ENCODE data around the gene NTM.

NTM gene

DNA sequence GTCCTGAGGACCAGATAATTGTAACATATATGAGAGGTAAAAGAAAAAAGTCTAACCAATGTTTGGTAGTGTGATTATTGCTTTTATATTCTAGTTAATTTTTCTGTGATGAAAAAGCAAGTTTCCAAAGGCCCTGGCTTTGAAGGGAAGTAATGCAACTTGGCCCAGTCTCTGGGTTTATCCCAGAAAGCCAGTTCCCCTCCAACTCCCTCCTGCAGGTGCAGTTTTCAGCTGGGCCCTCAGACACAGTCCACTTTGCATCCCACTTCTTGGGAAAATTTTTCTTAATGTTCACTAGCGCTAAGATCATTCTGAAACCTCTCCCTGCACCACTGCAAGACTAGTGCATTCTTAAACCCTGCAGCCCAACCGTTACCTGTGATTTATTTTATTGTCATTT is 586.8 kb downstream of the NTM start:
- Mint-ChIP-seq H3K9me3 (peaks cover 5% of the 10 kb centered on the region), H3K36me3 (no peaks in the 10 kb centered on the region), H3K27me3 (no peaks in the 10 kb centered on the region), H3K4me3 (no peak overlapping the region), H3K27ac (no peak overlapping the region), H3K4me1 (no peaks in the 10 kb centered on the region)

DNA sequence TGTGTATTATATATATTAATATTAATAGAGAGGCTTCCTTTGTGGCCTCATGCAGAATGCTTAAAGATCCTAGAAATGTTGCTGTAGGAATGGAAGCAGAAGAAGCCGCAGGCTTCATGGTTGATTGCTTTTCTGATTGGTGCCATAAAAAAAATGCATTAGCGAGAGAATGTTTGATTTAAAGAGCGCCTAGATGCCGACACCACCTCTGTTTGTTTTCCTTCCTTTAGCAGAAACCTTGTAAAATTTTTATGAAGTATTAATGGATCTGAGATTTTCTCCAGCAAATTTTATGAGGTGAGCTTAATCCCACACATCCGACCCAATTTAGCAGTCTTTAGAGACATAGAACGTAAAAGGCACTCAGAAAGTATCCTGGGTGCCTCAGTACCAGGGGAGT is 587.5 kb downstream of the NTM start:
- Mint-ChIP-seq H3K27ac (no peak overlapping the region), H3K4me1 (no peaks in the 10 kb centered on the region), H3K4me3 (no peak overlapping the region), H3K27me3 (no peaks in the 10 kb centered on the region), H3K9me3 (peaks cover 5% of the 10 kb centered on the region), H3K36me3 (no peaks in the 10 kb centered on the region)

DNA sequence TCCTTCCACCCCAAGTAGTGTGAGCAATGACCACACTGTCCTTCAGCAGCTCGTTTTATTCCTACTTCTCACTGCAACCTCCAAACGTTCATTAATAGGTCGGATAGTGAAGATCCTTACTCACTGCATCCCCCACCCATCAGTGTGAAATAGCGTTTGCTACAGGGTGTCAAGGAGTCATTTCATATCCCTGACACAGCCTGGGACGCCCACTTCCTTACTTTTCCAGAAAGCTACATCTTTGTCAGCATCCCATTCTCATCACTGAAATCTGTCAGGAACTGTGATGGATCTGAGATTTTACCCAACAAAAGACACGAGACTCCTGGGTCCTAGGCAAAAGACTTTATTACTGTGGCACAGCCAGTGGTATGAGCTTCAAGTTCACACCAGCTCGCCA is 592.4 kb downstream of the NTM start:
- H3K27me3 Mint-ChIP-seq = no peaks in the 10 kb centered on the region
- H3K27ac Mint-ChIP-seq = no peak overlapping the region
- no peaks in the 10 kb centered on the region for H3K36me3 Mint-ChIP-seq
- no peaks in the 10 kb centered on the region for H3K4me1 Mint-ChIP-seq
- no peak overlapping the region for H3K4me3 Mint-ChIP-seq
- H3K9me3 Mint-ChIP-seq = peaks cover 9% of the 10 kb centered on the region

DNA sequence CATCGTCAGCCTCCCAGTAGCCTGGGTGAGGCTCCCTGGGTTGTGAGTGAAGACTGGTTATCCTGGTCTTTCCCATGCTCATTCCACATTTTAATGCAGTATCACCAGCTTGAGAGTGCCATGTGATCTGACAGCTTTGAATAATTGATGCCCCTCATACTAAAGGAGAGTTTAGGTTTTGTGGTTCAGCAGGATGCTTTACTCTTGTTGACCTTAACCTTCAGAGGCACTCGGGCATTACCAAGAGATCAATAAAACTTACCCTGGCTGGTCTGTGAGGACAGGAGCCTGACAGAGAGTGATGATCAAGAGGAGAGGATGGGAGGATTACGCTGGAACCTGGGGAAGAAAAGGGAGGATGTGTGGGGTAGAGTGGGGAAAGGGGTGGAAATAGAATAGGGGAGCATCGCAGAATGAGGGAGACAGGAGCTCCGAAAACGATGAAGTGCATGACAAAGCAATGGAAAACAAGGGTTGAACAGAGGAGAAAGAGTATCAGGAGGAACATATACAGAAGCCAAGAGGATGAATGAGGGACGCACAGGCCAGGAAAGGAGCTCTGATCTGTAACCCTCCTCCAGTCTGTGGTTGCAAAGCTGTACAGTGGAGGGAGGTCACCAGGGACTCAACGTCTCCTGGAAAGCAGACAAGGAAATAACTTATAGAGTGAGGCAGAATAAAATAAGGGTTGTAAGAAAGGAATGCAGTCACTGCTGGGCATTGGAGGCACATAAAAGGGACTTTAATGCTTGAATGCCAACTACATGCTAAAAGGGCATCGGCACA is 594.5 kb downstream of the NTM start:
- Mint-ChIP-seq H3K9me3 (peaks cover 4% of the 10 kb centered on the region), H3K36me3 (no peaks in the 10 kb centered on the region), H3K27ac (no peak overlapping the region), H3K4me3 (no peak overlapping the region), H3K27me3 (no peaks in the 10 kb centered on the region), H3K4me1 (no peaks in the 10 kb centered on the region)

DNA sequence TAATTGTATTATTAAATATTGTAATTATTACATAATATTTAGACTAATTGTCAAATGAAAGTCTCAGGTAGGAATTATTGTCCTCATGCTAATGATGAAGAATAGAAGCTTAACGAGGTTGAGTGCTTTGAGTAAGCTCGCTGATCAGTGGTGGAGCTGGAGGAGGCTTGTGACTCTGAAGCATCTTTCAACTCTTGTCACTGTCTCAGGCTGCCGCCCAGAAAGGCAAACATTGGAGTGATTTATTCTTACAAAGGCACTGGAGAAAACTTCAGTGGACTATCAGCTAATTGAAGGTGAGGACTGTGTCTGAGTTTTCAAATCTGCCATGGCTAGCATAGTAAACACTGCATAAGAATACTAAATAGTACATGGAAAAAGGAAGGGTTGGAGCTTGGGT is 595.1 kb downstream of the NTM start:
- no peaks in the 10 kb centered on the region for H3K36me3 Mint-ChIP-seq
- no peak overlapping the region for H3K4me3 Mint-ChIP-seq
- H3K27me3 Mint-ChIP-seq = no peaks in the 10 kb centered on the region
- no peaks in the 10 kb centered on the region for H3K4me1 Mint-ChIP-seq
- no peak overlapping the region for H3K27ac Mint-ChIP-seq
- peaks cover 7% of the 10 kb centered on the region for H3K9me3 Mint-ChIP-seq

DNA sequence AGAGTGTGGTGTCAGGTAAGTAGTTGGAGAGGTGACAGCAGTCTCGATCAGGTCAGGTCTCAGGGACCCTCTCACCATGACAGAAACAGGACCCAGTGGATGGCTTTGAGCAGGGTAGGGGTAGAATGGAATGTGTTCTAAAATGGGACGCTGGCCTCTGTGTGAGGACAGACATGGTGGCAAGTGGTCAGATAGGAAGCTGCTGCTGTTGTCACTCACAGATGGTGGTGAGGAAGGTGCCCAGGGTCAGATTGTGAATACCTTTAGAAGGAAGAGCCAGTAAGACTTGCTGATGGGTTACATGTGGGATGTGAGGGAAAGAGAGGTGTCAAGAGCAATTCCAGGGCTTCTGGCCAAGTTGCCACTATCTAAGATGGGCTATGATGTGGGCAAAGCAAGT is 596.3 kb downstream of the NTM start:
- Mint-ChIP-seq H3K27me3 (no peaks in the 10 kb centered on the region), H3K36me3 (no peaks in the 10 kb centered on the region), H3K4me1 (no peaks in the 10 kb centered on the region), H3K27ac (no peak overlapping the region), H3K4me3 (no peak overlapping the region), H3K9me3 (peaks cover 10% of the 10 kb centered on the region)

DNA sequence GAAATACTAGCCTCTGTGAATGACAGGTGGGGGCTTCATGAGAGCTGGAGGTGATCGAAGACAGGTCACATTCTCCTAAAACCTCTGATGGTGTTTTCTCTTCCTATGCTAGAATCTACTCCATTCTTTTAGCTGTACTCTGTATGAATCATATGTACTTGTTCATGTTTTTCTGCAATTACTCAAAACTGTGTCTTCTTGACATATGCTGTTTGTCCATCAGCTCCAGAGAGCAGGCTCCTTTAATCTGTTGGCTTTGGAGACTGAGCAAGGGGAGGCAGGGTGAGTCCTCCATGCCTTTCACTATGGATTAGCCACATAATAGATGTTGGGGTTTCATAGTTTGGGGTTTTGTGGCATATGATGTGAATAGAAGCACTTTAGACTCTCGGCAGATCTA is 598.8 kb downstream of the NTM start:
- no peak overlapping the region for H3K27ac Mint-ChIP-seq
- H3K4me1 Mint-ChIP-seq = no peaks in the 10 kb centered on the region
- no peaks in the 10 kb centered on the region for H3K36me3 Mint-ChIP-seq
- no peak overlapping the region for H3K4me3 Mint-ChIP-seq
- no peaks in the 10 kb centered on the region for H3K27me3 Mint-ChIP-seq
- H3K9me3 Mint-ChIP-seq = peaks cover 10% of the 10 kb centered on the region

DNA sequence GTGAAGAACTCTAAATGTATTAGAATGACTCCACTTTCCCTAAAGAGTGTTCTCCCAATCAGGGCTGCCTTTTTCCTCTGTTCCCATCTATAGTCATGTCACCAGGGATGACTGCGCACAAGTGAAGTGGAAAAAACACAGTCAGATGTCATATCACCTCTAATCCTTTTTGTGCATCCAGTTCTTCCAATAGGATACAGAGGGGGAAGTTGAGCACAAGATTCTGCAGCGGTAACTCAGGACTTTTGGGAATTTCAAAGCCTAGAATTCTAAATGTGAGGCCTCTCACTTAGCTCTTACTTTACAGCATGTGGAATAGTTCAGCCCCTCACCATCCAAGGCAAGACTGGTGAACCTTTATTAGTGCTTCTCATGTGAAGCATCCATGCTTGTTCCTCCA is 602.6 kb downstream of the NTM start:
- H3K27me3 Mint-ChIP-seq = no peaks in the 10 kb centered on the region
- H3K4me3 Mint-ChIP-seq = no peak overlapping the region
- H3K4me1 Mint-ChIP-seq = no peaks in the 10 kb centered on the region
- H3K27ac Mint-ChIP-seq = no peak overlapping the region
- H3K36me3 Mint-ChIP-seq = no peaks in the 10 kb centered on the region
- peaks cover 12% of the 10 kb centered on the region for H3K9me3 Mint-ChIP-seq

DNA sequence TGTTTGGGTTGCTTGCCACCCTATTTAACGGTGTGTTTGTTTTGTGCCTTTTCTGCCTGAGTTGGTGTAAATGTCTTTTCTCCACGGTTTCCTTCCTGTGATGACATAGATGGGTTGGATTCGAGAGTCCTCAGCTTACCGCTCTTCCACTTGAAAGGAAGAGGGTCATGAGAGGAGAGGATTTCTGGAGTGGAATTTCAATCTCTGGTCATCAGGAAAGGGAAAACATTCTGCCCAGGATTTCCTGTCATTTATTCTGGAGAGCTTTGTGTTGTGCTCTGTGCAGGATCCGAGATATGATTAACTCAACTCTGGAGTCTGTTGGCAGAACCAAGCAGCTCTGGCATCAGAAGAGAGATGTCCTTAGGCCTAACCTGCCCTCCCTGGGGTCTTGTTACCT is 605.2 kb downstream of the NTM start:
- no peaks in the 10 kb centered on the region for H3K4me1 Mint-ChIP-seq
- H3K9me3 Mint-ChIP-seq = peaks cover 8% of the 10 kb centered on the region
- no peaks in the 10 kb centered on the region for H3K36me3 Mint-ChIP-seq
- peaks cover 2% of the 10 kb centered on the region for H3K27me3 Mint-ChIP-seq
- no peak overlapping the region for H3K4me3 Mint-ChIP-seq
- no peak overlapping the region for H3K27ac Mint-ChIP-seq

DNA sequence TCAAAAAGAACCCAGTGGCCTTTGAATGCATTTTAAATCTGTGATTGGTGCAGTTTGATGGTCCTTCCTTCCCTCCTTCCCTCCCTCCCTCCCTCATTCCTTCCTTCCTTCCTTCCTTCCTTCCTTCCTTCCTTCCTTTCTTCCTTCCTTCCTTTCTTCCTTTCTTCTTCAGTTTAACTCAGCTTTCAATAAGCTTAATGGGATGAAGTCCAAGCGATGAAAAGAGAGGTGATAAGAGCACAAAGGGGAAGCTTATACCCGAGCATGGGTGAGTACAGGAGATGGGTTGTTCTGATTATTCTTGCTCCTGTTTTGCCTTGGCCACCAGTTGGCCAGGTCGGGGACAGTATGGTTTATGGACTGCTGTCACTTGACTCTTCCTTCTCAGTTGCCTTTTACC is 605.6 kb downstream of the NTM start:
- no peaks in the 10 kb centered on the region for H3K36me3 Mint-ChIP-seq
- no peak overlapping the region for H3K4me3 Mint-ChIP-seq
- H3K9me3 Mint-ChIP-seq = peaks cover 6% of the 10 kb centered on the region
- H3K27me3 Mint-ChIP-seq = peaks cover 2% of the 10 kb centered on the region
- H3K4me1 Mint-ChIP-seq = no peaks in the 10 kb centered on the region
- no peak overlapping the region for H3K27ac Mint-ChIP-seq

DNA sequence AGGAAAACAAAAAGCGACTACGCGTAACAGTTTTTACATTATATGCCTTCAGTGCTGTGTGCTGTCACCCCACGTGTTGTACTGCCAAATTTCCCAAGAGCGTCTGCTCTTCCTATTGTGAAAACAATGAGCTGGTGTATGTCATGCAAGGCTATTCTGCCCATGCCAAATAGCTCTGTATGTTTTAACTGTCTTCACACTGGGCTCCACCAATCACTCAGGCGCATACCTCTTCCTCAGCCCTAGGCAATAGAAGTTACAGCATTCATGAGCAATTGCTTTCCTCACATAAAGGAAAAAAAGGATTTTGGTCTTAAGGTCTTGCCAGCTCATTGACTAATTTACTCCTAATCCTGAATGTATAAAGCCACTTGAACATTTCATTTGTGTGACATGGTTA is 606.8 kb downstream of the NTM start:
- no peak overlapping the region for H3K27ac Mint-ChIP-seq
- no peaks in the 10 kb centered on the region for H3K4me1 Mint-ChIP-seq
- H3K4me3 Mint-ChIP-seq = no peak overlapping the region
- peaks cover 9% of the 10 kb centered on the region for H3K9me3 Mint-ChIP-seq
- H3K27me3 Mint-ChIP-seq = peaks cover 2% of the 10 kb centered on the region
- no peaks in the 10 kb centered on the region for H3K36me3 Mint-ChIP-seq

DNA sequence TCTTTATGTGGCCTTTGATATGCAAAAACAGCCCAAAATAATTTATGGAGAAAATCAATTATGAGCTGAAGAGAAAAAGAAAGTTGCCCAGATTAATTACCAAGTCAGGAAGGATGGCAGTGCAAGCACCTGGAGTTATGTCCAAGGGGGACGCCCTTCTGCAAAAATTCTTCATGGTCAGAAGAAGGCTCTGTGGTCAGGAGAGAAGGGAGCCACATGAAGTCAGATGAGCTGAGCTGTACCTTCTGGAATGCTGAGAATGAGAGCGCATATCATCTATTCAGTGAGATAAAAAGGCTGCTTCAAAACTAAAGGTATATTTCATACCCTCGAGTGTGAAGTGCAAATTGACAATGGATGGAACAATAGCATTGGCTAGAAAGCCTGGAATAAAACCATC is 607.4 kb downstream of the NTM start:
- no peak overlapping the region for H3K4me3 Mint-ChIP-seq
- H3K27ac Mint-ChIP-seq = no peak overlapping the region
- no peaks in the 10 kb centered on the region for H3K36me3 Mint-ChIP-seq
- H3K4me1 Mint-ChIP-seq = no peaks in the 10 kb centered on the region
- H3K9me3 Mint-ChIP-seq = peaks cover 10% of the 10 kb centered on the region
- H3K27me3 Mint-ChIP-seq = peaks cover 2% of the 10 kb centered on the region

DNA sequence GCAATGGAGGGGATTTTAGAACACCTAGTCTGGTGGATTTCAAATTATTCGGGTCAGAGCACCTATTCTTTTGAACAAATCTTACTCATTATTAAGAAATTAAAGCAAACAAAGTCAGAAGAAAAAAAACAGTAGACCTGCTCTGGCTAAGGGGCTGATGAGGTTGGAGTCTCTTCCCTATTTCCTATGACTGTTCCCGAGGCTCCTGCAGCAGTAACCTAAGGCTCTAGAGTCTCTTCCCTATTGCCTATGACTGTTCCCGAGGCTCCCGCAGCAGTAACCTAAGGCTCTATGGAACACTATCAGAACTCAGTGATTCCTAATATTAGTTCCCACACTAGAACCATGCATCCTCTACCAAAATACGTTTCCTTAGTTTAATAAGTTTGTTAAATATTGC is 607.9 kb downstream of the NTM start:
- H3K4me1 Mint-ChIP-seq = no peaks in the 10 kb centered on the region
- H3K36me3 Mint-ChIP-seq = no peaks in the 10 kb centered on the region
- peaks cover 10% of the 10 kb centered on the region for H3K9me3 Mint-ChIP-seq
- no peak overlapping the region for H3K27ac Mint-ChIP-seq
- H3K4me3 Mint-ChIP-seq = no peak overlapping the region
- H3K27me3 Mint-ChIP-seq = peaks cover 2% of the 10 kb centered on the region

DNA sequence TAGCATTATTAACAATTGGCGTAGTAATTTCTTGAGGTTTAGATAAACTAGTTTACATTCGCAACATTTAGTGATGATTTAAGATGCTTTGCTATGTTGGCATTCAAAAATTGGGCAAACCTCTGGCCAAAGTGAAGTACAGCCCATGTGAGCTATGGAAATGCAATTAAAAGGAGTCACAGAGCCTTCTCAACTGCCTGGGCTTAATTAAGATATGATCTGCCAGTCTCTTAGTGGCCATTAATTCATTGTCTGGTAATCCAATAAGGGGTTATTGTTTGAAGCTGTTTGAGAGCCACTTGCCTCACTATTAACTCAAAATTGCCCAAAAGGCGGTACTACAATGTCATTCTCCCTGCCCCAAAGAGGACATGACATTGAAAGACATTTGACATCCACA is 608.9 kb downstream of the NTM start:
- H3K27me3 Mint-ChIP-seq = peaks cover 2% of the 10 kb centered on the region
- H3K9me3 Mint-ChIP-seq = peaks cover 10% of the 10 kb centered on the region
- H3K4me3 Mint-ChIP-seq = no peak overlapping the region
- H3K4me1 Mint-ChIP-seq = no peaks in the 10 kb centered on the region
- no peaks in the 10 kb centered on the region for H3K36me3 Mint-ChIP-seq
- no peak overlapping the region for H3K27ac Mint-ChIP-seq

DNA sequence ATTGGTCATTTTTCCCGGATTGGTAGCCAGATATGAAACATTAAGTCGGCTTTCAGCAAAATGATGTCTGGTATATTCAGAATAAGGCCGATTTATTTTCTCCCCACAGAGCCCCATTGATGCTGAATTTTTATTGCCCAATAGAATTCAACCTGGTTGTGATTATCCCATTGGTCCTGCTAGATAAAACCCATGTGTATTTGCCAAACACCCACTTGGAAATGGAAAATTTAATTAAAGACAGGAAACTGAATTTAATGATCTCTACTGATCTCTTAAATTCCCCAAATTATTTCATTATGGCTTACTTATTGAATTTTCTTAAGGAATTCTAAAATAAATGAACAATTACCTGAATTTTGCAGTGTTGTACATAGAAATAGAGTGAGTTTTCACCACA is 609.8 kb downstream of the NTM start:
- H3K36me3 Mint-ChIP-seq = no peaks in the 10 kb centered on the region
- peaks cover 10% of the 10 kb centered on the region for H3K9me3 Mint-ChIP-seq
- no peak overlapping the region for H3K27ac Mint-ChIP-seq
- H3K4me3 Mint-ChIP-seq = no peak overlapping the region
- peaks cover 2% of the 10 kb centered on the region for H3K27me3 Mint-ChIP-seq
- H3K4me1 Mint-ChIP-seq = no peaks in the 10 kb centered on the region

DNA sequence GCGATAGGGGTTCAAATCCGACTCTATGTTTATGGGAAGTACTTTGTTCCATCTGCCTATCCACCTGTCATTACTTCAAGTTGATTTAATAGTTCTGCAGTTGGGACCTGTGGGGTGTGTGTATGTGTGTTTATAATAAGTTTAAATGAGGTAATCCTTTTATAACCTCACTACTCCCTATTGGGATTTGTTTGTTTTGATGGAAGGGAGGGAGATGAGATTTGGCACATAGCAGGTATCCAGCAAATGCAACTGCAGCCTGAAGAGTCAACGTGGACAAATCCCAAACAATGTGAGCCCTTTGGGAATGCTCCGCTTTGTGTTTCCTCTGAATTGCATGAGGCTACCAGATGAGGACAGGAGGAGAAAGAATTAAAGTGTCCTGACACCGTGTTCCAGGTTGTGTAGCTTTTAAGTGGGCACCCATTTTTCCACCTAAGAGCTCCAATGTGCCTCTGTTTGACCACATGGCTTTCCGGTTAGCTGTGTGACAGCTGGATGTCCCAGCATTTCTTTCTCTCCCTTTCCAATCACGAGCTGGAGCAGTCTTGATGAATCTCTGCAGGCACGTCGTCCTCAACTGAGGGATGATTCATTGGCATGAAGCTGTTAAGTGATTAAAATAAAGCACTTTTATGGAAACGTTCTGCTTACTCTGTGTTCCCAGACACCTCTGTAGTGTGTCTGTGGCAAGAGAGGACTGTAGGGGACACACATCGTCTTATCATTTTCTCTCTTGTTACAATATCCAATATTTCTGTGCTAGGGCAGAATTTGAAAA is 610.7 kb downstream of the NTM start:
- peaks cover 9% of the 10 kb centered on the region for H3K9me3 Mint-ChIP-seq
- no peaks in the 10 kb centered on the region for H3K36me3 Mint-ChIP-seq
- no peaks in the 10 kb centered on the region for H3K4me1 Mint-ChIP-seq
- H3K4me3 Mint-ChIP-seq = no peak overlapping the region
- no peak overlapping the region for H3K27ac Mint-ChIP-seq
- peaks cover 2% of the 10 kb centered on the region for H3K27me3 Mint-ChIP-seq
